HEK293T (cell line): ENCODE results near the gene SEMA3C.

ENCODE experiments used
- CTCF ChIA-PET: fragments of 350-600 bp; formaldehyde crosslinking; extraction: SDS; loops from one replicate; lab custom pipeline; 2021; ENCODE audit warnings: antibody characterized with exemption, inconsistent platforms; lab: Yijun Ruan, JAX
- POLR2A ChIA-PET: fragments of 350-600 bp; formaldehyde crosslinking; extraction: SDS; loops from one replicate; lab custom pipeline; 2020; ENCODE audit warnings: antibody characterized with exemption, inconsistent platforms; lab: Yijun Ruan, JAX
- DNase-seq: peaks from one replicate; pipeline ENCODE4 v3.0.0; 2012; ENCODE audit warnings: mixed read lengths; ENCODE audit errors: extremely low spot score
- ARNT ChIP-seq: fragments of 450-650 bp; IDR thresholded peaks from 2 replicates; pipeline ENCODE4 v1.6.1; 2017; ENCODE audit warnings: mild to moderate bottlenecking
- BHLHE40 ChIP-seq: fragments of 450-650 bp; IDR thresholded peaks from 2 replicates; pipeline ENCODE4 v1.6.1; 2016; ENCODE audit warnings: mild to moderate bottlenecking, moderate library complexity, borderline replicate concordance
- CTBP1 ChIP-seq: fragments of 450-650 bp; IDR thresholded peaks from 2 replicates; pipeline ENCODE4 v1.6.1; 2016; ENCODE audit warnings: borderline replicate concordance
- ELF4 ChIP-seq: fragments of 450-650 bp; IDR thresholded peaks from 2 replicates; pipeline ENCODE4 v1.6.1; 2017; ENCODE audit warnings: antibody characterized with exemption
- FOXA1 ChIP-seq: fragments of 450-650 bp; IDR thresholded peaks from 2 replicates; pipeline ENCODE4 v1.6.1; 2016; ENCODE audit warnings: mild to moderate bottlenecking
- FOXK2 ChIP-seq: fragments of 450-650 bp; IDR thresholded peaks from 2 replicates; pipeline ENCODE4 v1.6.1; 2016; ENCODE audit warnings: mild to moderate bottlenecking
- FOXM1 ChIP-seq: fragments of 450-650 bp; IDR thresholded peaks from 2 replicates; pipeline ENCODE4 v1.6.1; 2017; ENCODE audit warnings: mild to moderate bottlenecking, borderline replicate concordance
- HDGF ChIP-seq: fragments of 450-650 bp; IDR thresholded peaks from 2 replicates; pipeline ENCODE4 v1.6.1; 2017; ENCODE audit warnings: antibody characterized with exemption, borderline replicate concordance
- L3MBTL2 ChIP-seq: fragments of 450-650 bp; conservative IDR thresholded peaks from 2 replicates; pipeline ENCODE4 v1.6.1; 2016; ENCODE audit warnings: mild to moderate bottlenecking
- LEF1 ChIP-seq: fragments of 450-650 bp; IDR thresholded peaks from 2 replicates; pipeline ENCODE4 v1.6.1; 2017; ENCODE audit warnings: mild to moderate bottlenecking, borderline replicate concordance
- NFRKB ChIP-seq: fragments of 450-650 bp; IDR thresholded peaks from 2 replicates; pipeline ENCODE4 v1.6.1; 2016; ENCODE audit warnings: mild to moderate bottlenecking, moderate library complexity
- SP1 ChIP-seq: fragments of 450-650 bp; IDR thresholded peaks from 2 replicates; pipeline ENCODE4 v1.6.1; 2017
- SUZ12 ChIP-seq: fragments of 450-650 bp; IDR thresholded peaks from 2 replicates; pipeline ENCODE4 v1.6.1; 2016; ENCODE audit warnings: mild to moderate bottlenecking
- TARDBP ChIP-seq: fragments of 450-650 bp; IDR thresholded peaks from 2 replicates; pipeline ENCODE4 v1.6.1; 2016
- ZNF384 ChIP-seq: fragments of 450-650 bp; IDR thresholded peaks from 2 replicates; pipeline ENCODE4 v1.6.1; 2016
- TF ChIP-seq, protein P1 (sequence below): fragments of 450-650 bp; IDR thresholded peaks from 2 replicates; pipeline ENCODE4 v1.6.1; 2016

SEMA3C gene

GRCh38 chr7:80918909-80919721 lies at the start of gene SEMA3C:
Gene SEMA3C, minus strand, starts transcription at chr7:80919051. Its CDS starts 2,270 bp downstream, at chr7:80916781.
- DNase-seq = peak; percentile 82
- ChIA-PET POLR2A (interaction anchor here (0.6 to 1.9 kb wide), 12 partner anchors 10 to 250 kb away, joined by 3 to 14 read pairs (median 3); no protein-coding TSS in a partner anchor), CTCF (interaction anchor here (0.6 to 2.4 kb wide), 6 partner anchors 9 to 375 kb away, joined by 3 to 11 read pairs (median 4); no protein-coding TSS in a partner anchor)
- no peak for TF ChIP-seq NFRKB
- peak; percentile 70; the same call in 1 of the 2 replicates for TF ChIP-seq ARNT
- TF ChIP-seq FOXM1 = peak; percentile 78; the same call in 1 of the 2 replicates
- TF ChIP-seq, protein P1, sequence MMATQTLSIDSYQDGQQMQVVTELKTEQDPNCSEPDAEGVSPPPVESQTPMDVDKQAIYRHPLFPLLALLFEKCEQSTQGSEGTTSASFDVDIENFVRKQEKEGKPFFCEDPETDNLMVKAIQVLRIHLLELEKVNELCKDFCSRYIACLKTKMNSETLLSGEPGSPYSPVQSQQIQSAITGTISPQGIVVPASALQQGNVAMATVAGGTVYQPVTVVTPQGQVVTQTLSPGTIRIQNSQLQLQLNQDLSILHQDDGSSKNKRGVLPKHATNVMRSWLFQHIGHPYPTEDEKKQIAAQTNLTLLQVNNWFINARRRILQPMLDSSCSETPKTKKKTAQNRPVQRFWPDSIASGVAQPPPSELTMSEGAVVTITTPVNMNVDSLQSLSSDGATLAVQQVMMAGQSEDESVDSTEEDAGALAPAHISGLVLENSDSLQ = peak; percentile 64

- POLR2A ChIA-PET = no interaction called here
These were observed 49.8 kb upstream of the SEMA3C start for GRCh38 chr7:80968606-80969005.

GRCh38 chr7:80967917-80968297 lies 49.1 kb upstream of the SEMA3C start:
- TF ChIP-seq SUZ12 (no peak), FOXK2 (no peak), FOXM1 (no peak)
- POLR2A ChIA-PET = no interaction called here
- CTCF ChIA-PET = no interaction called here
- peak; percentile 19 for DNase-seq

More at GRCh38 chr7:80968606-80969005, 49.8 kb upstream of the SEMA3C start:
- TF ChIP-seq FOXM1 = no peak
- TF ChIP-seq SP1 = no peak
- TF ChIP-seq NFRKB = no peak
- no peak for TF ChIP-seq L3MBTL2
- no peak for TF ChIP-seq ARNT
- no peak for TF ChIP-seq ZNF384
- no peak for TF ChIP-seq TARDBP
- no peak for TF ChIP-seq SUZ12
- no peak for TF ChIP-seq ELF4
- no peak for TF ChIP-seq CTBP1
- no peak for TF ChIP-seq FOXA1
- TF ChIP-seq LEF1 = no peak
- no peak for TF ChIP-seq FOXK2
- TF ChIP-seq, protein P1 = no peak
- TF ChIP-seq BHLHE40 = no peak
- TF ChIP-seq HDGF = no peak
- CTCF ChIA-PET = no interaction called here
- DNase-seq = no peak

DNA sequence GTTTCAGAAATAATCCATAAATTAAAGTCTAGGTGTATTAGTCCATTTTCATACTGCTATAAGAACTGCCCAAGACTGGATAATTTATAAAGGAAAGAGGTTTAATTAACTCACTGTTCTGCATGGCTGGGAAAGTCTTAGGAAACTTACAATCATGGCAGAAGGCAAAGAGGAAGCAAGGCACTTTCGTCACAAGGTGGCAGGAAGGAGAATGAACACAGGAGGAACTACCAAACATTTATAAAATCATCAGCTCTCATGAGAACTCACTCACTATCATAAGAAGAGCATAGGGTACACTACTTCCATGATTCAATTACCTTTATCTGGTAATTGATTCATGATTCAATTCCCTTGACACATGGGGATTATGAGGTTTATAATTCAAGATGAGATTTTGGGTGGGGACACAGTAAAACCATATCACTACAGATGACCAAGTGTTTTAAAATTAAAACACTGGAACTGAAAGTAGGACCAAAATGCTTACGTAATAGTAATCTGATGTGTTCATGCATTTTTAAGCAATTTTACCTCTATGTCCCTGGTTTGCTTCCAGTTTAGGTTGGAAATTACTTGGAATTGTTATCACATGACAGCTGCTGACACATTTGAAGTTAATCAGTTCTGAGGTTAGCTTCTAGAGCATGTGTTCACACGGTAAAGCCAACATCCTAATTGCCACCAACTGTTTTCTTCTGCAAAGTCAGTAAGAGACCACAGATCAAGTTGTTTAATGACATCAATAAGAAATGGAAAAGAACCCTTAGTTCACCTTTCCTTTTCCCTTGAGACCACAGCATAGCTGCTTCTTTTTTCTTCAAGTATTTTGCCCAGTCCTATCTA lies 48.4 kb upstream of the SEMA3C start:
- ChIA-PET POLR2A (no interaction called here), CTCF (no interaction called here)
- TF ChIP-seq, protein P1 = no peak
- TF ChIP-seq HDGF (no peak), SUZ12 (no peak), ELF4 (no peak), ARNT (no peak), FOXA1 (no peak), FOXM1 (no peak), CTBP1 (no peak)
- no peak for DNase-seq

DNA sequence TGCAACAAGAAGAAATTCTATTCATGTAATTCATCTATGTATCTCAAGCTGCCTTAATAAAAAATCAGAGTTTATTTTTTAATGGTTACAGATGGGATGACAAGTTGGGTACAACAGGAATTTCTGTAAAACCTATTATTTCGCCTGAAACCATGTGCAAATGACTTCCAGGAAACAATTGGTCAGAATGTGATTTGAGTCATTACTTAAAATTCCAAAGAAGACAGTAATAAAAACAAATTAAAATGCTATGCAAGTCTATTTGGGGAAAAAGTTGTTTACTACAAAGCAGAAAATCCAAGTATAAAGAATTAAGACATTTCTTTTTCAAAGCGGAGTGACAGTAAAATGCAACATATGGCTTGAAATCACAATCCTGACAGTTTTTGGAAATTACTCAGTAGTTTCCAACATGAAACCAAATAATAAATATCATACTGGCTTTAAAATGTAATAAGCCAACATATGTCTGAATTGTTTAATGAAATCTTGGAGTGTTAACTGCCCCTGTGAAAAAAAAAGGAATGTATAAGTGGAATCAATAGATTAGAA lies 41.5 kb upstream of the SEMA3C start:
- no peak for DNase-seq
- CTCF ChIA-PET = no interaction called here
- POLR2A ChIA-PET = no interaction called here
- no peak for TF ChIP-seq L3MBTL2
- TF ChIP-seq FOXA1 = no peak
- TF ChIP-seq HDGF = no peak
- TF ChIP-seq BHLHE40 = no peak
- TF ChIP-seq NFRKB = no peak
- TF ChIP-seq CTBP1 = no peak
- TF ChIP-seq ELF4 = no peak
- TF ChIP-seq ZNF384 = no peak
- no peak for TF ChIP-seq SP1

- ChIA-PET POLR2A (no interaction called here), CTCF (no interaction called here)
- DNase-seq = no peak
- TF ChIP-seq FOXM1 (no peak), NFRKB (no peak), ZNF384 (no peak), CTBP1 (no peak), SP1 (no peak), FOXK2 (no peak), ELF4 (no peak), TARDBP (no peak), SUZ12 (no peak), BHLHE40 (no peak), LEF1 (no peak), FOXA1 (no peak), HDGF (no peak), ARNT (no peak), L3MBTL2 (no peak)
- TF ChIP-seq, protein P1 = no peak
These were observed 38.5 kb upstream of the SEMA3C start for GRCh38 chr7:80957226-80957777.
